Adrenal gland (tissue), 5 donors: ENCODE data around the gene CEBPZ.

Source experiments
- CTCF ChIP-seq, 6 experiments: fragments of 450-650 bp in 4 of 6; fragments of 200-600 bp in 2 of 6; sonication (generic) in 1 of 6; IDR thresholded peaks; 1 replicate in 5 of 6; 2 replicates in 1 of 6; pipeline versions ENCODE4 v1.5.1 to v1.8.0; 2016 to 2021; ENCODE audit warnings: antibody characterized with exemption in 6 of 6, mild to moderate bottlenecking in 2 of 6, moderate library complexity in 1 of 6
- POLR2A ChIP-seq, 2 donors: fragments of 450-650 bp; IDR thresholded peaks; one replicate each; pipeline ENCODE4 v1.6.1; 2017; ENCODE audit warnings: antibody characterized with exemption in 2 of 2, mild to moderate bottlenecking in 2 of 2, moderate library complexity in 1 of 2
- donor health status: DM: no; HTN: no; CAD: no.

GRCh38 chr2:37232131-37232933 is 936 bp upstream of the CEBPZ start:
- TF ChIP-seq CTCF (IDR thresholded peaks at IDR 0.05) (no peak), POLR2A (IDR thresholded peaks at IDR 0.05) (no peak)
